Hematopoietic multipotent progenitor cell treated with erythropoietin and hydrocortisone succinate and interleukin-3 and kit ligand, for 8 days (in vitro differentiated cells): ENCODE measurements around the gene FOXO1.

Source experiments
- DNase-seq: peaks from one replicate; pipeline ENCODE4 v3.0.0-alpha.2; 2015

FOXO1 gene

DNA sequence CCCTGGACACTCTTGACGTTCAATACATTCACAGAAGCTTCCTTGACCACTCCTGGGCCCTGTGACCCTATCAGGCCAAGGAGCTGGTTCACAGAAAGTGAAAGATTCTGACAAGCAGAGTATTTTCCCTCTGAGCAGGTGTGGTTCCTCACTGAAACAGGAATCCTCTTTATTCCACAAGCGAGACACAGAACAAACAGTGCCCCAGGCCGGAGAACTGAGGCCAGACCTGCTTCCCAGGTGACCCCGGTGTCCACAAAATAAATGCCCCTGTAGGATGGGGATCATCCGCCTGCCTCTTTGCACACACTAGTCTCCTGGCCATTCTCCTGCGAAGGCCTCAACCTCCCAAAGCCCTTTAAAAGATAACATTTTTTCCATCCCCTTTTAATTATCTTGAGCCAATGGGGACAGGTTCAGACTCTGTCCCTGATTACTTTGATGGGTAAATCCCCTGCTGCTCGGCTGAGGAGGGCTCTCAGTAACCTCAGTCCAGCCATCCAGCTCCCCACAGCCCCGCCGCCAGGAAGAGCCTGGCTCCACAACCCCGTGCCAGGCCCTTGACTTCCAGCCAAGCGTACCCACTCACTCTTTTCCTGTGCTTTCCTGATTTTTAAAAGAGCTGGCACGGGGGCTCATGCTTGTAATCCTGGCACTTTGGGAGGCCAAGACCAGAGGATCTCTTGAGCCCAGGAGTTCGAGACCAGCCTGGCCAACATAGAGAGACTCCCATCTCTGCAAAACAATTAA, 129.1 kb downstream of the FOXO1 start:
- DNase-seq = no peak

DNA sequence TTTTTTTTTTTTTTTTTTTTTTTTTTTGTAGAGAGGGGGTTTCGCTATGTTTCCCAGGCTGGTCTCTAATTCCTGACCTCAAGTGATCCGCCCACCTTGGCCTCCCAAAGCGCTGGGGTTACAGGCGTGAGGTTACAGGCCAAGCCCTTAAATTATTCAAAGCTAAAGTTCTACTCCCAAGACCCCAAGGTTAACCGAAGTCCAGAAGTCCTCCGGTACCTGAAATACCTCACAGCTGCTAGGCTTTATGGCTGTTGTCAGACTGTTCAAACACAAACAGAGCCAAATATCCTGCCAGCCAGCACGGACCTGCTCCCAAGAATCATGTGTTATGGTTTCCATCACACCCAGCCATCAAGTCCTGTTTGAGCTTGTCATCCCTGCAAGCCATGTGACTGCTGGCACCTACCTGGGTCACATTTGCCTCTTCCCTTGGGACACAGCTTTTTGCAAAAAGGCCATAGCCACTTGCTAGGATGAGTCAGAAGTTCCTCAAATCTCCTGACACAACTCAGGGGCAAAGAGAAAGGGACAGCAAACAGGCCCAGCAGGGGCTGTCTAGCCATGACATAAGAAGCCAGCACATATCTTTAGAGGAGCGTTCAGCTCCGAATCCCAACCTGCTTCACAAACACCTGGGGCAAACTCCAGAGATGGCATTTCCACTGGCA, 129.9 kb downstream of the FOXO1 start:
- no peak for DNase-seq

DNA sequence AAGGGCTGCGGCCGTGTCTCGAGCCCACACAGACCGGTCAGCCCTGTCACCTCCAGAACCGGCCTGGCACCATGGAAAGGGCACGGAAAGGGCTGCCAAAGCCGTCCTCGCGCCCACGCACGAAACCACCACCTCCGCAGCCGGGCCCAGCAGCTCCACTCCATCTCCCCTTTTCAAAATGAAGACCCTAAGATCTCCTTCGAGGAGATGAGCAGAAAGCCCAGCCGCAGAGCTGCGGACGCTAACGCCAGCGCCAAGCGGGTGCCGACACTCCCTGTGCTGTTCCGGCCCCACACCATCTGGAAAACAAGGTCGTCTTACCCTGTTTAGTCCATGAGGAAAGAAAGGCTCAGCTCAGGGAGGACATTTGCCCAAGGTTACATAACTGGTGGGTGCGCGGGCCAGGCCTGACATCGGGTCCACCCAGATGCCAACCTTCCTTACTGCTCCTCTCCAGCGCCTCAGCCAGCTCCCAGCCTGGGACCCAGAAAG, 131.1 kb downstream of the FOXO1 start:
- DNase-seq = no peak

DNA sequence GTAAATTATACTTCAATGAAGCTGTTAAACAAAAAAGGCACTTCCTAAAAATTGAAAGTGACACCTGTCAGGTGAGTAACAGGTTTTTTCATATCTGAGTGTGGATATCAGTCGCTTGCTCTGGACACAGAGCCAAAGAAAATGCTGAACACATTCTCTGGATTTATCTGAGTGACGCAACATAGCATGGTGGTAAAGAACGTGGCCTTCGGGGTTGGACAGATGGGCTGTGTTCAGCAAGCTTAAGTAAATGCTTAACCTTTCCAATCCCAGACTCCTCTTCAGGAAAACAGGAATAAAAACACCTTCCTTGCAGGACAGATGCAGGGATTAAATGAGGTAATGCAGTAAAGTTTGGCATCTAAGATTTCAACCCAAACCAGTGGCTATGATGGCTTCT, 132.0 kb downstream of the FOXO1 start:
- no peak for DNase-seq

- DNase-seq = no peak
Observed at GRCh38 chr13:40533072-40533471, 133.4 kb downstream of the FOXO1 start.

GRCh38 chr13:40530961-40531360, 135.5 kb downstream of the FOXO1 start:
- no peak for DNase-seq

DNA sequence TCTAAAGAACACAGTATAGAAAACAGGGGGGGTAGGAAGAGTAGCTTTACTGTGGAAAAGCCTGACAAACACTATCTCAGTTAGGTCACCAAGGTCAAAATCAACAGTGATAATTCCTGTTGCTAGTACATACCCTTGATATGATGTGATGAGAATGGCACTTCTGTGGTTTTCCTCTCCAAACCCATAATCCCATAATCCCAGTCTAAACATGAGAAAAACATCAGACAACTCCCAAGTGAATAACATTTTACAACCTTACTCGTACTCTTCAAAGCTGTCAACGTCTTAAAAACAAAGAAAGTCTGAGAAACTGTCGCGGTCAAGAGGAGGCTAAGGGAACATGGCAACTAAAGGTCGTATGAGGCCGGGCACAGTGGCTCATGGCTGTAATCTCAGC, 137.6 kb downstream of the FOXO1 start:
- DNase-seq = no peak

DNA sequence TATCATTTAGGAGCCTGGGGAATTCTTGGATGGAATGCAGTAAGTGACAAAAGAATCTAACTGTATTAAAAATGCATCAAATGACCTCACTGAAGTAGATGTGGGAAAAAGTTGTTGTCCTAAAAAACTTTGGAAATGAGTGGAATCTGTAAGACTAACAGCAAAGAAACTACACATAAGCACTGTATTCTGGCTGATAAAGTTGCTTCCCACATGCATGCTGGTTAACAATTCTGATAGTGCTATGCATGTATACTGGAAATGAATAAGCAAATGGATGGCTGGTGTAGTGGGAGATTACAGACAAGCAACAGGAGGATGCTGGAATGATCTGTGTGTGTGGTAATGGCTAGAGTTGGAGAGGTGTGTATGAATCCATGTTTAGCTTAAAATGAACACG, 138.5 kb downstream of the FOXO1 start:
- no peak for DNase-seq

- no peak for DNase-seq
Observed at GRCh38 chr13:40522282-40522681, 144.2 kb downstream of the FOXO1 start.

DNA sequence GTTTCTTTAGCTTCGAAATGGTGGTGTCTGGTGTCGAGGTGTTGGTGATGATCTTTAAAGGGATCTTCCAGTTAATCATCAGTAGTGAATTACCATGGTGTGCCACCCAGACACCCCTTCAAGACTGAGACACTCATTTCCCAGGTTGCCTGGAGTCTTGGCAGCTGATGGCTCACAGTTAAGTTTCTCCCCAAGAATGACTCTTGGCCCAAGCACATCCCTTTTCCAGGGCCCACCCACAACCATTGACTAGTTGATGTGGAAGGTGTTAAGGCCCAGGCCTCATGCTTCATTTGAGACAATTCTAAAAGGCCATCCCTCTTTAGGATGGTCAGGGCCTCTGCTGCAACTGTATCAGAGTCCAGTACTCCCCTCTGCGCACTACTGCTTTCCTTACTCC, 145.5 kb downstream of the FOXO1 start:
- no peak for DNase-seq

GRCh38 chr13:40519637-40520036, 146.8 kb downstream of the FOXO1 start:
- no peak for DNase-seq

DNA sequence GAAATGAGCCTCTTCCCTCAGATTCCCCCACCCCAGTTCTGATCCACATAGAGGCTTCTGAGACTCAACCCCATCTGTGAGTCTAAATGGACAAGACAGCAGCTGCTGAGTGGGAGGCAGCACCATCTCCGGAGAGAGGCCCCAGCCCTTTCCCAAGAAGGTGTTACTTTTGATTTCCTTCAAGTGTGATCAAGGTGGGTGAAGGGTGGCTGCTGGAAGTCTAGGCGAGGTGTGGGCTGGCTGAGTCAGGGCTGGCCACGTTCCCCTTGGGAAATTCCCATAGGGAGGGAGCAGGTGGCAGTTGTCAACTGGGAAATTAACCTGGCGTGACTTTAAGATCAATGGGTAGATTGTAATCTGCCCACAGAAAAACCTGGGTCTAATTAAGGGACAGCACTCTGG, 148.0 kb downstream of the FOXO1 start:
- no peak for DNase-seq

DNA sequence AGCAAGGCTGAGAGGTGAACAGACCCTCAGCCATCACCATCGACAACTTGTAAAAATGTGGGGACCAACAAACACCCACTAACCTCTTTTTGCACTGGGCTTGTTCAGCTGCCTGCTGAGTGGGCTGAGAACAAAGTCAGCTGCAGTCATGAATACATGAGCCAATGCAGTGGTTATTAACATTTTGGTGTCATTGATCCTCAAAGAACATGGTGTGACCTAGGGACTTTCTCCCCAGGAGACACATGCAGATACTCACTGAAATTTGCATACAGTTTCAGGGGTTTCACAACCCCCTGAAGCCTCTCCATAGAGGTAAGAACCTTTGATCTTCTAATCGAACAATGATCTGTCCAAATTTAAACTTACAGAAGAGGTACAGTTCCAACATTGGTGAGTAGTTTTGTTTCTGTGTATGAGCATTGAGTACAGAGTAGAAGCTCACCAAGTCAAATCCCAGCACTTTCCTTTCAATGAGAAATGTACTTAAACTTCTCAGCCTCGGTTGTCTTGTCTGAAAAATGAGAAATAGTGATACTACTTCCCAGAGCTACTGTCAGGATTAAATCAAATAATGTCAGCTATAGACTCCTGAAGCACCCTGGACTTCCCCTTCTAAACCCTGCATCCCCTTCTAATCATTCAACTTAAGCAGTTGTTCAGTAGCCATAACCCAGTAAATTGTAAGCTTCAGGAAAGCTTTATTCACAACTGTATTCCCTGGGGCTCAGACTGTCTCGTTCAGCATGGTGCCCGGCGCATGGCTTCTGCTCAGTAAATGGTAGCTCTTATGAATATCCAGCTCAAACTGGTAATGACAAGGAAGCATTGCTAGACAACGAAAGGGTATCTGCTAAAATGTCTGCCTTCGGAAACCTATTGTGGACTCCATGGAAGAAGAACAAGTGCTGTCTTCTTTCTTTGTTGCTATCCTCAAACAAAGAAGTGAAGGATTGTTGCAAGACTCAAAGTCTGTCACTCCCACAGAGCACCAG, 148.7 kb downstream of the FOXO1 start:
- DNase-seq = no peak

DNA sequence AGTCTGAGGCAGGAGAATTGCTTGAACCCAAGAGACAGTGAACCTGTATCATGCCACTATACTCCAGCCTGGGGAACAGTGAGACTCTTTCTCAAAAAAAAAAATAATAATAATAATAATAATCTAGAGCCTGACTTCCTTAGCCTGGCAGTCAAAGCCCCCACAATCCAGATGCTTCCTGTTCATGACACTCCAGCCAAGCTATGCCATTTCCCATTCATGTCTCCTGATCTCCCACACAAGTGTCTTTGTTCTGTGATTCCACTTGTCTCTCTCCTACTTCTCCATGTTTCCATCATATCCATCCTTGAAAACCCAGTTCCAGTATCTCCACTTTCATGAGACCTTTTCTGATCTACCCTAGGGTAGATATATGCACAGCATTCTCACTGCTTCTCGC, 150.7 kb downstream of the FOXO1 start:
- DNase-seq = no peak

- DNase-seq = no peak
Observed at GRCh38 chr13:40514802-40515201, 151.6 kb downstream of the FOXO1 start.

DNA sequence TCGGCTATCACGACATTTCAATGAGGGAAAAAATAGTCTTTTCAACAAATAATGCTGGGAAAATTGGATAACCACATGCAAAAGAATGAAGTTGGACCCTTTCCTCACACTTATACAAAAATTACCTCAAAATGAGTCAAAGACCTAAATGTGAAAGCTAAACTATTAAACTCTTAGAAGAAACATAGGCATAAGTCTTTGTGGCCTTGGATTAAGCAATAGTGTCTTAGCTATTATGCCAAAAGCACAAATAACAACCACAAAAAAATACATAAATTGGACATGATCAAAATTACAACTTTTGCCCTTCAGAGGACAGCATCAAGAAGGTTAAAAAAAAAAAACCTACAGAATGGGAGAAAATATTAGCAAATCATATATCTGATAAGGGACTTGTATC, 156.6 kb downstream of the FOXO1 start:
- no peak for DNase-seq

GRCh38 chr13:40508767-40509342, 157.6 kb downstream of the FOXO1 start:
- no peak for DNase-seq

DNA sequence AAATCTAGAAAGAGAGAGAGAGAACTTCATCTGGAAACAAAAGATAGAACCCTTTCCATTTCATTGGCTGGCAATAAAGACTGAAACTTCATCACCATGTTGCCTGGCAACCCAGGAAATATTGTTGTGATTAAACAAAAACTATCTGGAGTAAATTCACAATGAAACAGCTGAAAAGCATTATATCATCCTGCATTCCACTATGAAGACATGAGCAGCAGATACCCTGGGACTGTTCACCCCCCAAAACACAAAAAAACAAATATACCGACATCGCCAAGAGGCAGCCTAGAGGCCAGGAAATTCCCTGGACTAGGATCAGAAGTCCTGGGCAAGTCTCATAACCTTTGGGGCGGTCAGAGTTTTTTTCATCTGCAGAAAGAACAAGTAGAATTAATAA, 158.3 kb downstream of the FOXO1 start:
- DNase-seq = no peak

DNA sequence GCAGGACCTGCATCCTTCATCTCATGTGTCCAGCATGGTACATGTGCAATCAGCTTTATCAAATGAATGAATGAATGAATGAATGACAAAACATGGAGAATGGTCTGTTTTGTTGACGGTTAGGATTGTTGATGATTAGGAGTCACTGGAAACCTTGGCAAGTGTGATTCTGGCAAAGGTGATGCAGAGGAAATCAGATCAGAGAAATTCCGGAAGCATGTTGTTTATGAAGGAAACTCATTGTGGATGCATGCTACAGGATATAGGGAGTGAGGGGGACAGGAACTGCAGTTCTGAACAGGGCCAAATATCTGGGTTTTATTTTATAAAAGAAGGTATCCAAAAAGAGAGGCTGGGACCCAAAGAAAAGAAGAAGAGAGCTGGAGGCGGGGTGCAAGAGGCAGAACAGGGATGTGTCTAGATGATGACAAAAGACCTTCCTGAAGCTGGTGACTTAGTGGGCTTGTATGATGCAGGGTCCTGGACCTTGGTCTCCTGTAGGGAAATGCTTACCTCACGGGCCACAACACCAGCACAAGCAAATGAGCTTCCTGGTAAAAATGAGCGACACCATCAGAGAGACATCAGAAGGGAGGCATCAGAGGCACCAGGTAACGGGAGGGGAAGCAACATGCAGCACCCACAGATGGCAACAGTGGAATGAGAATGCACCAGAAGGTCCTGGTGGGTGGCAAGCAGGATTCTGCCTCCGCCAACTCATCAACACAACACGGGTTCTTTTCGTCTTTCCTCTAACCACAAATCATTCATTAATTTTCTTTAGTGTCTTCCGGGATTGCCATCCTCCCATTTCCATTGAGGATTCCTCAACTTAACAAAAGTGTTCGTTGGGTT, 159.6 kb downstream of the FOXO1 start:
- DNase-seq = no peak
